ENCODE data around the gene NTN3.

NTN3 gene

DNA sequence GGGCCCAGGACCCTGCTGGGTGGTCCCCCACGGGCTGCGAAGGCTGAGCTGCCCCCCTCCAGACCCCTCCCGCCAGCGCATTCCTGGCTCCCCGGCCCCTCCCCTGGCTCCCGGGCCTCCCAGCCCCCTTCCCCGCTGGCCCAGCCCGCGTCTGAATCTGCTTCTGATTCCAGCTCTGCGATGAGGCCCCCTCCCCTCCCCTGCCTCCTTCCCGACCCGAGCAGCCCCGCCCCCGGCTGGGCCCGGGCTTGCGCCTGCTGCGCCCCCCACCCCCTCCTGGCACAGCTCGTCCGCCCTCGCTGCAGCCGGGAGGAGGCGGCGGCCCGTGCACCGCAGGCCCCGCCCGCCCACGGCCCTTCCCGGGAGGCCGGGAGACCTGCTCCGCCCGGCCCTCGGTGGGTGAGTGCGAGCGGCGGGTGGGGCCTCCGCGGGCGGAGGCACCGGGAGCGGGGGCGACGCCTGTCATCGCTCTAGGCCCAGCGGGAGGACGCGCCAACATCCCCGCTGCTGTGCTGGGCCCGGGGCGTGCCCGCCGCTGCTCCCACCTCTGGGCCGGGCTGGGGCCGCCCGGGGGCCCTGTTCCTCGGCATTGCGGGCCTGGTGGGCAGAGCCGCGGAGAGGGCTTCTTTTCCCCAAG, at the start of gene NTN3:
NTN3 (plus strand) TSS at position 282 of the 637 bp plus-strand sequence. CDS start 405 bp downstream, outside the sequence.
- no peak for DNase-seq (ENCODE audit: low spot score)
- TF ChIP-seq, protein P1, sequence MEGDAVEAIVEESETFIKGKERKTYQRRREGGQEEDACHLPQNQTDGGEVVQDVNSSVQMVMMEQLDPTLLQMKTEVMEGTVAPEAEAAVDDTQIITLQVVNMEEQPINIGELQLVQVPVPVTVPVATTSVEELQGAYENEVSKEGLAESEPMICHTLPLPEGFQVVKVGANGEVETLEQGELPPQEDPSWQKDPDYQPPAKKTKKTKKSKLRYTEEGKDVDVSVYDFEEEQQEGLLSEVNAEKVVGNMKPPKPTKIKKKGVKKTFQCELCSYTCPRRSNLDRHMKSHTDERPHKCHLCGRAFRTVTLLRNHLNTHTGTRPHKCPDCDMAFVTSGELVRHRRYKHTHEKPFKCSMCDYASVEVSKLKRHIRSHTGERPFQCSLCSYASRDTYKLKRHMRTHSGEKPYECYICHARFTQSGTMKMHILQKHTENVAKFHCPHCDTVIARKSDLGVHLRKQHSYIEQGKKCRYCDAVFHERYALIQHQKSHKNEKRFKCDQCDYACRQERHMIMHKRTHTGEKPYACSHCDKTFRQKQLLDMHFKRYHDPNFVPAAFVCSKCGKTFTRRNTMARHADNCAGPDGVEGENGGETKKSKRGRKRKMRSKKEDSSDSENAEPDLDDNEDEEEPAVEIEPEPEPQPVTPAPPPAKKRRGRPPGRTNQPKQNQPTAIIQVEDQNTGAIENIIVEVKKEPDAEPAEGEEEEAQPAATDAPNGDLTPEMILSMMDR (conservative IDR thresholded peaks at IDR 0.05; ENCODE audit: low read depth): no peak
- H3K27ac ChIP-seq: peak within 1 kb of the TSS; percentile 91
- ChIA-PET CTCF (interaction anchor here (0.7 to 4.0 kb wide), 4 partner anchors 30 to 278 kb away, joined by 3 to 12 read pairs (median 4); no protein-coding TSS in a partner anchor), POLR2A (ENCODE audit: low non-redundant PET) (no interaction called here)

DNA sequence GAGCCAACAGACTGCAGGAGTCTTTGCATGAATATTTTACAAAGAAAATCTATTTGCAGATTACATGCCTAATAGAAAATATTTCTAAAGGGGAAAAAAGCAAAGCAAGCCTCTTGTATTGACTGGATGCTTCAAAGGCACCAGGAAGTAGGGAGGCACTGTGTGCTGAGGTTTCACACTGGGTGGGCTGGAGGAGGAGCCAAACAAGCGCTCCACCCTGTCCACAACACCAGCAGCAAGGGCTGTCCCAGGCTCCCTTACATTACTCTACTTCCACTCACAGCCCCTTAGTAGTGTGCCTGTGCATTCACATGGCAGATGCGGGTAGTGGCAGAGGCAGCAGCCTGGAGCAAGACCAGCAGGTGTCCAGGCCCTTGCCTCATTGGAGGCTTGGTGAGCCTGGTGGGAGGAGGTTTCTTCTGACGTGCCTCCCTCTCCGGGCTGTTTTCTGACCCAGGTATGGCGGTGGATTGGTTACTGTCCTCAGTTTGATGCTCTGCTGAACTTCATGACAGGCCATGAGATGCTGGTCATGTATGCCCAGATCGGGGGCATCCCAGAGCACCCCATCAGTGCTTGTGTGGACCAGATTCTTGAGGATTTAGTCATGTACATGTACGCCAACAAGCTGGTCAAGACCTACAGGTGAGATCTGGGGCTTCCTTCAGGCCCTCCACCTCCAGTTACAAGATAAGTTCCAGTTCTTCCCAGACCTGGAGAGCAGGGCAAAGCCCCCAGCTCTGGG, 48.8 kb upstream of the NTN3 start:
- CTCF ChIA-PET: interaction anchor here (0.5 to 0.8 kb wide), 4 partner anchors 49 to 1351 kb away, joined by 3 to 4 read pairs (median 4); partner anchors contain the start of gene NTN3
- no peak overlapping the region for H3K27ac ChIP-seq
- POLR2A ChIA-PET (ENCODE audit: low non-redundant PET): no interaction called here
- no peak for DNase-seq (ENCODE audit: low spot score)
- TF ChIP-seq, protein P1 (conservative IDR thresholded peaks at IDR 0.05; ENCODE audit: low read depth): no peak

DNA sequence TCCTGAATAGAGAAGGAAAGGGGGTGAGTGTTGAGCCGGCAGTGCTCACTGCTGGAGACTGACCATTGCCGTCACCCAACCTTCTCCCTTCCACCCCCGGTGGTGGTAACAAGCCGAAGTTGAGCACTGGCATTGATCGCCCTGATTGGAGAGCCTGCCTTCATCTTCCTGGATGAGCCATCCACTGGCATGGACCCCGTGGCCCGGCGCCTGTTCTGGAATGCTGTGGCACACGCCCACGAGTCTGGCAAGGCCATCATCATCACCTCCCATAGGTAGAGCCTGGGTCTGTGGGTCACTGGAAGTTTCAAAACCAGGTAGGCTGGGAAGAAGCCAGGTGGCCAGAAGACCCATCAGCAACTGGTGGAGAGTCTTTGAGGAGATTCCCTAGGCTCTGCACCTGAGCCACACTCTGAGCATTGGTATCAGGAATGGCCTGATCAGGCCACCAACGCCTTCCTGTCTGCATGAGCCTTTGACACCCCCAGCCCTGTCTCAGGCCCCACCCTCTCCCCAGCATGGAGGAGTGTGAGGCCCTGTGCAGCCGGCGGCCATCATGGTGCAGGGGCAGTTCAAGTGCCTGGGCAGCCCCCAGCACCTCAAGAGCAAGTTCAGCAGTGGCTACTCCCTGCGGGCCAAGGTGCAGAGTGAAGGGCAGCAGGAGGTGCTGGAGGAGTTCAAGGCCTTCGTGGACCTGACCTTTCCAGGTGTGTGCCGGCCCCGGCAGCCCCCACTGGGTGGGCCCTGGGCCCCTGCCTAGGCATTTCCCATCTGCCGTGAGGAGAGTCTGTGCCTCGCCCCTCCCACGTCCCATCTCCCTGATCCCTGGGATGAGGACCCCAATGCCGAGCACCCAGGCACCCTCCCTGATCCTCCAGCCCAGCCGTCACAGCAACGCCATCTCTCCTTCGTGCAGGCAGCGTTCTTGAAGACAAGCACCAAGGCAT, 46.8 kb upstream of the NTN3 start:
- POLR2A ChIA-PET (ENCODE audit: low non-redundant PET): no interaction called here
- TF ChIP-seq, protein P1 (conservative IDR thresholded peaks at IDR 0.05; ENCODE audit: low read depth): no peak
- H3K27ac ChIP-seq: no peak overlapping the region
- no peak for DNase-seq (ENCODE audit: low spot score)
- CTCF ChIA-PET: interaction anchor here (0.6 to 1.0 kb wide), 2 partner anchors 11 to 77 kb away, joined by 3 to 4 read pairs; no protein-coding TSS in a partner anchor

DNA sequence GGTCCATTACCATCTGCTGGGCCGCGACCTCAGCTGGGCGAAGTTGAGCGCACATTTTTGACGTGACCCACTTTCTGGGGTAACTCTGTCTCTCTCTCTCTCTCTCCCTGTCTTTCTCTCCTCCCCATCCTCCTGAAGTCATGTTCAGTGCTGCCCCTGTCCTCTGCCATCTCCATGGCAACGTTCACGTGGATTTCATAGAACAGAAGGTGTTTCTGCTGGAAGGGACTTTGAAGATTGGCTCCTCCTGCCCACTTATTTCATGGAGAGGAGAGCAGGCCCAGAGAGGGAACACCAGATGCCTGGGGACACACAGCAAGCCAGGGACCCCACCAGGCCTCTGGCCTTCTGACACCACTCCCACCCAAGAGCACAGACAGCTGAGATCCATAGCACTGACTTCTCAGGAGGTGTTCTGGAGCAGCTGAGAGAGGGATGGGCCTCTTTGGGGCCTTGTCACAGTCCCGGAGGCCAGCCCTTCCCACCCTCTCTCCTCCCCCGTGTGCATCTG, 46.0 kb upstream of the NTN3 start:
- no peak for DNase-seq (ENCODE audit: low spot score)
- ChIA-PET POLR2A (ENCODE audit: low non-redundant PET) (no interaction called here), CTCF (no interaction called here)
- TF ChIP-seq, protein P1 (conservative IDR thresholded peaks at IDR 0.05; ENCODE audit: low read depth): no peak
- no peak overlapping the region for H3K27ac ChIP-seq

DNA sequence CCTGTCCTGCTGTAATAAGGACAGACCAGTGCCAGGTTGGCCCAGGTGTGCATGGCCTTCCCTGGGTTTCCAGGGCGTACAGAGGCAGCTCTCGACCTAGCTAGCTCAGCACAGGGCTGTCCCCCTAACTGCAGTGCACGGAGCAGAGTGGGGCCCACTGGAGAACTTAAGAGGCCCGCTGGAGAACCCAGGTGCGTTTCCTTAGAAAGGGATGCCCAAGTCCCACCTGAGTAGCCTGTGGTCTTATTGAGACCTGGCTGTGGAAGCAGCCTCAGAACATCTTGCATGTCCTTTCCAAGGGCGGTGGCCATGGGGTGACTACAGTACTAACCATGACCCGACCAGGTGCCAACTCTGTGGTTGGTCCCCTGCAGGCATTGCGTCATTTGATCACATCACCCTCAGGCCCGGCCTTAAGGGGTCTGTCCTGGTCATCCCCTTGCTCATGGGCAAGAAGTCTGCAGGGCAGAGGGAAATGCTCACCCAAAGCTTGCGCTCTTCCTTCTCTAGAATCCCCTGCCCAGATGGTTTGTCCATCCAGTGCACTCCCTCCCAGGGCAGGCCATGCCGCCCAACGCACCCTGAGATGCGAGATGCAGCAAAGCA, 45.2 kb upstream of the NTN3 start:
- peak overlapping the region; percentile 79; the same call in 1 of the 2 replicates for H3K27ac ChIP-seq
- ChIA-PET CTCF (interaction anchor here (0.7 kb wide), 1 partner anchor 90 kb away, joined by 7 read pairs; no protein-coding TSS in a partner anchor), POLR2A (ENCODE audit: low non-redundant PET) (no interaction called here)
- TF ChIP-seq, protein P1 (conservative IDR thresholded peaks at IDR 0.05; ENCODE audit: low read depth): no peak
- no peak for DNase-seq (ENCODE audit: low spot score)
